GM12865 (cell line): Measurements from ENCODE around the gene CYTH1.

Experiments
- DNase-seq: peaks from one replicate; pipeline ENCODE4 v3.0.0; 2010; ENCODE audit warnings: low read depth
- H3K4me3 ChIP-seq: 2 replicates; pipeline ENCODE4 v1.5.1; 2011; ENCODE audit warnings: mild to moderate bottlenecking, low read depth, low read length, control low read depth
- TF ChIP-seq, protein P1 (sequence below): IDR thresholded peaks from 2 replicates; pipeline ENCODE4 v1.5.1; 2011; ENCODE audit warnings: low read length, control low read depth, low read depth, inconsistent platforms; ENCODE audit not compliant: insufficient read depth; ENCODE audit errors: missing control alignments

CYTH1 gene

DNA sequence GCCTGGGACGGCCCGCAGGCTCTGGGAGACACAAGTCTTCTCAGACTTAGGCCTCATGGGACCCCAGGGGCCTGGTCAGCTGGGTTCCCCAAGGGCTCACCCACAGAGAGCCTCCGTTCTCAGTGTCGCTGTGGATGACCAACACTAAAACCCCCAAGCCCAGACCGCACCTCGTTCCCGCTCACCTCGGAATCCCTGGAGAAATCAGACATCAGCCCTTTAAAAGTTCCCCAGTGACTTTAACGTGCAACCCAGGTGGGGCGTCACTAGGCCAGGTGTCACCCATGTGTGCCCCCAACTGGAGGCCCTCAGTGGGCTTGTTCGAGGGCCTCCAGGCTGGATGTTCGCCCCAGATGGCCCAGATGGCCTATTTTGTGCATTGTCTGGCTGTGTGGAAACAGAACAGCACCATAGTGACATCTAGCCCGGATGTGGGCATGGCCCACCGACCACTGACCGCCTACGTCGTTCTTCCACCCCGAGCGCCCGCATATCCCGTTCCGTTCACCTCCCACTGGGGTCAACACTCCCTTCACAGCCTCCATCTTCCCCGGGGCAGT is 152.6 kb downstream of the CYTH1 start:
- DNase-seq = no peak
- TF ChIP-seq, protein P1, sequence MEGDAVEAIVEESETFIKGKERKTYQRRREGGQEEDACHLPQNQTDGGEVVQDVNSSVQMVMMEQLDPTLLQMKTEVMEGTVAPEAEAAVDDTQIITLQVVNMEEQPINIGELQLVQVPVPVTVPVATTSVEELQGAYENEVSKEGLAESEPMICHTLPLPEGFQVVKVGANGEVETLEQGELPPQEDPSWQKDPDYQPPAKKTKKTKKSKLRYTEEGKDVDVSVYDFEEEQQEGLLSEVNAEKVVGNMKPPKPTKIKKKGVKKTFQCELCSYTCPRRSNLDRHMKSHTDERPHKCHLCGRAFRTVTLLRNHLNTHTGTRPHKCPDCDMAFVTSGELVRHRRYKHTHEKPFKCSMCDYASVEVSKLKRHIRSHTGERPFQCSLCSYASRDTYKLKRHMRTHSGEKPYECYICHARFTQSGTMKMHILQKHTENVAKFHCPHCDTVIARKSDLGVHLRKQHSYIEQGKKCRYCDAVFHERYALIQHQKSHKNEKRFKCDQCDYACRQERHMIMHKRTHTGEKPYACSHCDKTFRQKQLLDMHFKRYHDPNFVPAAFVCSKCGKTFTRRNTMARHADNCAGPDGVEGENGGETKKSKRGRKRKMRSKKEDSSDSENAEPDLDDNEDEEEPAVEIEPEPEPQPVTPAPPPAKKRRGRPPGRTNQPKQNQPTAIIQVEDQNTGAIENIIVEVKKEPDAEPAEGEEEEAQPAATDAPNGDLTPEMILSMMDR = no peak
- no peak overlapping the region for H3K4me3 ChIP-seq

DNA sequence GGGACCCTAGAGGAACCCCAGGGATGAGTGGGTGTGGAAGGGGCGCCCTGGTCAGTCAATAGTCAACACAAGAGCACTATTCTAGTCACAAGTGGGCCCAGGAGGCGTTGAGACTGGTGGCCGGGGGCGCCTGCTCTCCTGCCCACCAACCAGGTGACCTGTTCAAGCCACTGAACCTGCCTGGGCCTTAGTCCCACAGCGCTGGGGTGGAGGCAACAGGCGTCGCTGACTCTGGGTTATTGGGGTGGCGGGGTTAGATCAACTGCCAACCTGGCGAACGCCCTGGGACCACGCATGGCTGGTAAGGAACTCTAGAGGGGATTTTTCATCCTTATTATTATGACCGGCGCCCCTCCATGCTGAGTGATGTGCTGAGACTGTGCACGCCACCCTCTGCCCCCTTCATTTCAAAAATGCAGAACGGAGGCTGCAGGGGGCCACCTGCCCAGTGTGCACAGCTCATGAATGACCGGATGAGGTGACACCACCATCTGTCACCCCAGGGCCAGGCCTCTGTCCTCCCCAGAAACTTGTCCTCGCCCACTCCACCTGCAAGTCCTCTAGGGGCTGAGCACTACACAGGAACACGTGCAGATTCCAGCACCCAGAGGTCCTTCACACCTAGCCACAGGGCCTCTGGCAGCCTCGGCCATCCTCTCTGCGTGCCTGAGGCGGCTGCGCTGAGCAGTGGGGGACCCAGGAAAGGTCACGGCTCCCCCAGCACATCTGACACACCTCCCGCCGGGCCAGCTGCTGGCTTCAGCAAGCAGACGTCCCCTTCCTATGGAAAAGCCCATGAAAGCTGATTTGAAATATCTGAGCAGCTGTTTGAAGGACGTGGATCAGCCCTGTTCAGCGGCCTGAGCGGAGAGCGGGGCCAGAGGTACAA is 153.3 kb downstream of the CYTH1 start:
- no peak overlapping the region for H3K4me3 ChIP-seq
- DNase-seq = no peak
- TF ChIP-seq, protein P1 = no peak

DNA sequence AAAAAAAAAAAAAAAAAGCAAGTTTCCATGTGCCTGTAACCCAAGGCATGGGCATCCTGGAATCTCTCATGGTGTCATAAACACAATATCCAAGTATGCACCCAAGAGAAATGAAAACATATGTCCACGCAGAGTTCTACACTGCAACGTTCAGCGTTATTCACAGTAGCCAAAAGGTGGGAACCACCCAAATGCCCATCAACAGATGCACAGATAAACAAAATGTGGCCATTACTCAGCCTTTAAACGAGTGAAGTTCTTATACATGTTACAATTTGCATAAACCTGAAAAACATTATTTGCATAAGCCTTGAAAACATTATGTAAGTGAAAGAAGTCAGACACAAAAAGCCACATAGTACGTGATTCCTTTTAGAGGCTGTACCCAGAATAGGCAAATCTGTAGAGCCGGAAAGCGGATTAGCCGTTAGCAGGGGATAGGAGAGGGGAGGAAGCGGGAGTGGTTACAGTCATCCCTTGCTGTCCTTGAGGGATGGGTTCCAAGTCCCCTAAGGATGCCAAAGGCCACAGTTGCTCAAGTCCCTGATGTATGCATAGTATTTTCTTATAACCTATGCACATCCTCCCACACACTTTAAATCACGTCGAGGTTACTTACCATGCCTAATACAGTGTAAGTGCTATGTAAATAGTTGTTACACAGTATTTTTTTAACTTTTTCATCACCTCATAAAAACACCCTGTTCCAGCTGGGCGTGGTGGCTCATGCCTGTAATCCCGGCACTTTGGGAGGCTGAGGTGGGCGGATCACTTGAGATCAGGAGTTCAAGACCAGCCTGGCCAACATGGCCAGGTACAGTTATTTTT is 157.5 kb downstream of the CYTH1 start:
- DNase-seq = peak; percentile 53
- H3K4me3 ChIP-seq = no peak overlapping the region
- TF ChIP-seq, protein P1 = no peak
